Trophoblast cell (in vitro differentiated cells and primary cell): ENCODE measurements around the gene SP1.
"Not testable (repeated sequence)": the region's sequence is repeated elsewhere in the genome, so short reads cannot be mapped to it uniquely, and the experiment has no call there.

ENCODE experiments used
- DNase-seq, 2 donors: peaks; one replicate each; pipeline ENCODE4 v3.0.0-alpha.2; 2016
- H2AFZ ChIP-seq: 2 replicates; pipeline ENCODE4 v1.6.1; 2013; ENCODE audit warnings: low read length, moderate library complexity, mild to moderate bottlenecking; ENCODE audit not compliant: insufficient read depth, poor library complexity
- H2AK5ac ChIP-seq: 2 replicates; pipeline ENCODE4 v1.6.1; 2013; ENCODE audit warnings: mild to moderate bottlenecking, low read length
- H2BK120ac ChIP-seq: 2 replicates; pipeline ENCODE4 v1.6.1; 2013; ENCODE audit warnings: low read length, mild to moderate bottlenecking, moderate library complexity; ENCODE audit not compliant: insufficient read depth, poor library complexity
- H2BK12ac ChIP-seq: 2 replicates; pipeline ENCODE4 v1.6.1; 2013; ENCODE audit warnings: mild to moderate bottlenecking, low read length, moderate library complexity
- H2BK5ac ChIP-seq: 2 replicates; pipeline ENCODE4 v1.6.1; 2013; ENCODE audit warnings: low read length, low read depth, moderate library complexity, mild to moderate bottlenecking; ENCODE audit not compliant: poor library complexity
- H3K14ac ChIP-seq: 2 replicates; pipeline ENCODE4 v1.6.1; 2013; ENCODE audit warnings: mild to moderate bottlenecking, low read length
- H3K18ac ChIP-seq: 2 replicates; pipeline ENCODE4 v1.6.1; 2013; ENCODE audit warnings: mild to moderate bottlenecking, low read length
- H3K23ac ChIP-seq: 2 replicates; pipeline ENCODE4 v1.6.1; 2013; ENCODE audit warnings: low read length
- H3K27ac ChIP-seq: 2 replicates; pipeline ENCODE4 v1.5.1; 2013; ENCODE audit warnings: low read depth, mild to moderate bottlenecking, inconsistent platforms, low read length, moderate library complexity
- H3K27me3 ChIP-seq: 2 replicates; pipeline ENCODE4 v1.6.1; 2013; ENCODE audit warnings: inconsistent platforms, mild to moderate bottlenecking, low read length, moderate library complexity; ENCODE audit not compliant: insufficient read depth
- H3K36me3 ChIP-seq, 2 experiments: 1 replicate in 1 of 2; 2 replicates in 1 of 2; pipeline ENCODE4 v1.6.1; 2013; ENCODE audit warnings: low read length in 2 of 2, mild to moderate bottlenecking in 2 of 2, moderate library complexity in 1 of 2; ENCODE audit not compliant: insufficient read depth in 2 of 2, control insufficient read depth in 1 of 2
- H3K4ac ChIP-seq: 2 replicates; pipeline ENCODE4 v1.6.1; 2013; ENCODE audit warnings: low read depth, mild to moderate bottlenecking, low read length, moderate library complexity
- H3K4me1 ChIP-seq, 2 experiments: 1 replicate in 1 of 2; 2 replicates in 1 of 2; pipeline ENCODE4 v1.6.1; 2013; ENCODE audit warnings: low read length in 2 of 2, mild to moderate bottlenecking in 2 of 2, moderate library complexity in 1 of 2; ENCODE audit not compliant: insufficient read depth in 2 of 2, control insufficient read depth in 1 of 2
- H3K4me2 ChIP-seq: 2 replicates; pipeline ENCODE4 v1.6.1; 2013; ENCODE audit warnings: inconsistent platforms, mild to moderate bottlenecking, low read length, moderate library complexity
- H3K4me3 ChIP-seq: 2 replicates; pipeline ENCODE4 v1.5.1; 2013; ENCODE audit warnings: mild to moderate bottlenecking, low read depth, low read length, inconsistent platforms
- H3K79me1 ChIP-seq: one replicate; pipeline ENCODE4 v1.6.1; 2013; ENCODE audit warnings: low read length
- H3K79me2 ChIP-seq: 2 replicates; pipeline ENCODE4 v1.6.1; 2013; ENCODE audit warnings: low read length, mild to moderate bottlenecking; ENCODE audit not compliant: control insufficient read depth, insufficient read depth, poor library complexity
- H3K9ac ChIP-seq: 2 replicates; pipeline ENCODE4 v1.6.1; 2013; ENCODE audit warnings: mild to moderate bottlenecking, low read length
- H3K9me3 ChIP-seq: 2 replicates; pipeline ENCODE4 v1.6.1; 2013; ENCODE audit warnings: low read depth, mild to moderate bottlenecking, control low read depth, inconsistent platforms, low read length; ENCODE audit not compliant: insufficient read depth
- H4K12ac ChIP-seq: 2 replicates; pipeline ENCODE4 v1.6.1; 2013; ENCODE audit warnings: low read depth, mild to moderate bottlenecking, low read length, moderate library complexity
- H4K8ac ChIP-seq: 2 replicates; pipeline ENCODE4 v1.6.1; 2013; ENCODE audit warnings: low read depth, mild to moderate bottlenecking, low read length, moderate library complexity
- H4K91ac ChIP-seq: one replicate; pipeline ENCODE4 v1.6.1; 2013; ENCODE audit warnings: low read depth, mild to moderate bottlenecking, low read length, moderate library complexity
- WGBS: extraction: QIAGEN DNeasy Blood & Tissue Kit; methylation state at CpG from one replicate; pipeline ENCODE4 v1.1.7; 2013; ENCODE audit warnings: missing lambda C conversion rate; ENCODE audit not compliant: insufficient read length, insufficient coverage; ENCODE audit errors: extremely low coverage; 5-methylcytosine and 5-hydroxymethylcytosine counted together

SP1 gene

GRCh38 chr12:53435326-53435725, 55.4 kb downstream of the SP1 start:
- not testable (repeated sequence) for H3K23ac ChIP-seq, H2AFZ ChIP-seq, H3K27ac ChIP-seq, H3K27me3 ChIP-seq, H3K18ac ChIP-seq, H3K79me1 ChIP-seq, H4K12ac ChIP-seq, H3K4me2 ChIP-seq, H2BK5ac ChIP-seq, H4K91ac ChIP-seq, H3K36me3 ChIP-seq, H4K8ac ChIP-seq, H3K4me3 ChIP-seq, H3K4ac ChIP-seq, H2BK12ac ChIP-seq, H2BK120ac ChIP-seq, H3K4me1 ChIP-seq, H2AK5ac ChIP-seq, DNase-seq, H3K9me3 ChIP-seq, H3K79me2 ChIP-seq, H3K14ac ChIP-seq, H3K9ac ChIP-seq
- WGBS: no CpG with 5 or more reads among the region's 9 CpGs

GRCh38 chr12:53439582-53439981, 59.6 kb downstream of the SP1 start:
- H2BK120ac ChIP-seq, H3K36me3 ChIP-seq, H3K27me3 ChIP-seq: not testable (repeated sequence)

GRCh38 chr12:53441040-53441833, 61.3 kb downstream of the SP1 start, which contains the start of gene PRR13:
Gene PRR13, plus strand, starts transcription at chr12:53441734. Its CDS starts 981 bp downstream, at chr12:53442715.
- Histone ChIP-seq H3K4me3 (peak within 1 kb of the TSS; percentile 74), H3K9ac (peak within 1 kb of the TSS; percentile 89), H4K12ac (peak within 1 kb of the TSS; percentile 7), H3K79me2 (peaks cover 6% of the 10 kb centered on the region), H2BK120ac (peak within 1 kb of the TSS; percentile 36), H4K8ac (peak within 1 kb of the TSS; percentile 91), H3K4me1 (peaks cover 2 to 8% of the 10 kb centered on the region in 2 experiments), H3K9me3 (no peaks in the 10 kb centered on the region), H2BK12ac (no peak within 1 kb of the TSS), H3K23ac (no peak within 1 kb of the TSS), H2BK5ac (peak within 1 kb of the TSS; percentile 75), H3K27ac (peak within 1 kb of the TSS; percentile 84), H3K4ac (peak within 1 kb of the TSS; percentile 49), H3K18ac (peak within 1 kb of the TSS; percentile 66), H3K36me3 (peaks cover 7% of the 10 kb centered on the region in 2 experiments), H3K27me3 (no peaks in the 10 kb centered on the region), H2AFZ (peak within 1 kb of the TSS; percentile 77), H4K91ac (peak within 1 kb of the TSS; percentile 63), H3K79me1 (peaks cover 7% of the 10 kb centered on the region), H2AK5ac (peak within 1 kb of the TSS; percentile 40), H3K4me2 (peak within 1 kb of the TSS; percentile 71), H3K14ac (peak within 1 kb of the TSS; percentile 71)
- no CpG with 5 or more reads among the region's 31 CpGs for whole genome bisulfite sequencing
- peak; percentile 99 for DNase-seq

More at GRCh38 chr12:53439582-53439981, 59.6 kb downstream of the SP1 start:
- not testable (repeated sequence) for H2BK5ac ChIP-seq, DNase-seq, H3K4me2 ChIP-seq, H4K8ac ChIP-seq, H2AFZ ChIP-seq, H3K9me3 ChIP-seq, H3K23ac ChIP-seq, H3K79me1 ChIP-seq, H2AK5ac ChIP-seq, H4K12ac ChIP-seq, H3K4me1 ChIP-seq, H3K79me2 ChIP-seq, H4K91ac ChIP-seq, H3K27ac ChIP-seq, H3K18ac ChIP-seq, H3K14ac ChIP-seq, H3K4me3 ChIP-seq, H2BK12ac ChIP-seq, H3K9ac ChIP-seq, H3K4ac ChIP-seq

- Histone ChIP-seq H4K91ac (no peak overlapping the region), H3K9ac (no peak overlapping the region)
Measured at GRCh38 chr12:53443955-53444354, 64.0 kb downstream of the SP1 start.

More at GRCh38 chr12:53443955-53444354, 64.0 kb downstream of the SP1 start:
- Histone ChIP-seq H3K18ac (no peak overlapping the region), H2AK5ac (no peak overlapping the region), H3K4me2 (no peak overlapping the region), H3K27me3 (no peaks in the 10 kb centered on the region), H3K36me3 (peaks cover 7 to 12% of the 10 kb centered on the region in 2 experiments), H3K79me1 (peaks cover 7% of the 10 kb centered on the region), H2BK120ac (no peak overlapping the region), H3K4ac (no peak overlapping the region), H3K4me1 (peaks cover 2 to 8% of the 10 kb centered on the region in 2 experiments), H3K23ac (no peak overlapping the region), H2AFZ (no peak overlapping the region), H4K8ac (no peak overlapping the region), H3K79me2 (peaks cover 6% of the 10 kb centered on the region), H2BK12ac (no peak overlapping the region), H3K9me3 (no peaks in the 10 kb centered on the region), H4K12ac (no peak overlapping the region), H3K14ac (no peak overlapping the region), H3K4me3 (no peak overlapping the region), H2BK5ac (no peak overlapping the region), H3K27ac (no peak overlapping the region)
- DNase-seq: no peak
- WGBS: no CpG with 5 or more reads among the region's 4 CpGs
